GM12801 (cell line): ENCODE results near the gene GCG.

ENCODE experiments used
- TF ChIP-seq, protein P1 (sequence below): IDR thresholded peaks from one replicate; pipeline ENCODE4 v1.5.1; 2011; ENCODE audit warnings: control low read depth; ENCODE audit not compliant: insufficient read length; ENCODE audit errors: extremely low read depth

GCG gene

DNA sequence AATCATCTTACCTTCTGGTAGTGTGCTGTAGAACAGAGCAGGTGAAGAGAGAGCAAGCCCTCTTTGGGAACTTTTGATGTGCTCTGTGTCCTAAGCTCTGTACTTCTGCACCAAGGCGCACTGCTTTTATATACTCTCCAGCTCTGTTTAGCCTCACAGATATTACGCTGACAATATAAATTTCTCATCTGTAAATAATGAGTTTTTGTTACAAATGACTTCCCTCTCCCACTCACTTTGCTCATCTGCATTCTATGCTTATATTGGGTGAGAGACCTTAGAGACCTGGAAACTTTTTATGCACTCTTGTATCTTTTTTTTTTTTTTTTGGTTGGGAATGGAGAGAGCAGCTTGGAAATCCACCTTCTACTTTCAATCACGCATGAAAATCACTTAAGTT is at the start of gene GCG:
Gene GCG (minus strand): TSS at position 101 of the 400 bp plus-strand sequence. CDS start 3,069 bp downstream, outside the sequence.
- TF ChIP-seq, protein P1, sequence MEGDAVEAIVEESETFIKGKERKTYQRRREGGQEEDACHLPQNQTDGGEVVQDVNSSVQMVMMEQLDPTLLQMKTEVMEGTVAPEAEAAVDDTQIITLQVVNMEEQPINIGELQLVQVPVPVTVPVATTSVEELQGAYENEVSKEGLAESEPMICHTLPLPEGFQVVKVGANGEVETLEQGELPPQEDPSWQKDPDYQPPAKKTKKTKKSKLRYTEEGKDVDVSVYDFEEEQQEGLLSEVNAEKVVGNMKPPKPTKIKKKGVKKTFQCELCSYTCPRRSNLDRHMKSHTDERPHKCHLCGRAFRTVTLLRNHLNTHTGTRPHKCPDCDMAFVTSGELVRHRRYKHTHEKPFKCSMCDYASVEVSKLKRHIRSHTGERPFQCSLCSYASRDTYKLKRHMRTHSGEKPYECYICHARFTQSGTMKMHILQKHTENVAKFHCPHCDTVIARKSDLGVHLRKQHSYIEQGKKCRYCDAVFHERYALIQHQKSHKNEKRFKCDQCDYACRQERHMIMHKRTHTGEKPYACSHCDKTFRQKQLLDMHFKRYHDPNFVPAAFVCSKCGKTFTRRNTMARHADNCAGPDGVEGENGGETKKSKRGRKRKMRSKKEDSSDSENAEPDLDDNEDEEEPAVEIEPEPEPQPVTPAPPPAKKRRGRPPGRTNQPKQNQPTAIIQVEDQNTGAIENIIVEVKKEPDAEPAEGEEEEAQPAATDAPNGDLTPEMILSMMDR = no peak

DNA sequence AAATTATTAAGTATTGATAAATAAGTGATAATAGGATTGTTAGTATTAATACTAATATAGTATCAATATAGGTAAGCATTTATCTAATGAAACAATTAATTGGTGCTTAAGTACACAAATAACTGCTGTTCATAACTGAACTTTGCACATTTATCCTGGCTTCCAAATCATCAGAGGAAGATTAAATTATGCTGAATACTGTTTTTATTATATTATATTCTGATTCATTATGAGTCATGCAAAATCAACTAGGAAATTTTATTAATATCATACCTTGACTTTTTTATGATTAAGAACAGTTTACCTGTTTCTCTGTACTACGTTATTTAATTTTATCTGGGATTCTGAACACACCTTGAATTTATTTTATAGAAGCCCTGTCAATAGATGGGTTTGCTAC is 48.6 kb upstream of the GCG start:
- TF ChIP-seq, protein P1 = no peak

DNA sequence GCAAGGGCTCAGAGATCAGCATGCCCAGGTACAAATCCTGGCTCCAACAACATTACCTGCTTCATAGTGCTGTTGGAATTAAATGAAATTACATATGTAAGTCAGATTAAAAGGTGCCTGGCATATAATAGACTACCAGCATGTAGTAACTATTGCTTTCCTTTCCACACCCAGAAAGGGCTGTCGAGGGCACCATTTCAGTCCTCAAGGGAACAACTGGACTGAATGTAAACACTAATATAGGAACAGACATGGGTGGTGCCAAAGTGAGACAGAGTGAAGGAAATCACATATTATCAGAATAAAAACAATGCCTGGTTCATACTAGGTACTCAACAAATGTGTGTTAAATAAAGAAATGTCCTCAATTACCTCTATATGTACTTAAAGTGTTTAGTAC is 47.9 kb upstream of the GCG start:
- TF ChIP-seq, protein P1 = no peak

DNA sequence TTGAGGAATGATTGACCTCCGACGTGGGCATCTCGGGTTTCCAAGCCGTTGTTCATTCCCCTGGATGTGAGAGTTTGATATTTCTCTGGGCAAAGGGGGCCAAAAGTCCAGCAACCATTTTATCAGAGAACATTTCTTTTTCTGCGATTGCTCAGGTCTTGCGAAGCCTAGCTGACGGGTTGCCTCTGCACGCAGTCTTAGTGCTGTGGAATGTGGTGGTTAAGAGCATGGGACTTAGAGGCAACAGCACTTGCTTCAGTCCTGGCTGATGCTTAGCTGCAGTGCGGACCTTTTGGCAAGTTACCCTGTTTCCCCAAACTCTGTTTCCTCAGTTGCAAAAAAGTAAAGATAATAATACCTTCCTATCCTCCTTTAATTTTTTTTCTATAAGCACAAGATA is 46.2 kb upstream of the GCG start:
- TF ChIP-seq, protein P1 = no peak

DNA sequence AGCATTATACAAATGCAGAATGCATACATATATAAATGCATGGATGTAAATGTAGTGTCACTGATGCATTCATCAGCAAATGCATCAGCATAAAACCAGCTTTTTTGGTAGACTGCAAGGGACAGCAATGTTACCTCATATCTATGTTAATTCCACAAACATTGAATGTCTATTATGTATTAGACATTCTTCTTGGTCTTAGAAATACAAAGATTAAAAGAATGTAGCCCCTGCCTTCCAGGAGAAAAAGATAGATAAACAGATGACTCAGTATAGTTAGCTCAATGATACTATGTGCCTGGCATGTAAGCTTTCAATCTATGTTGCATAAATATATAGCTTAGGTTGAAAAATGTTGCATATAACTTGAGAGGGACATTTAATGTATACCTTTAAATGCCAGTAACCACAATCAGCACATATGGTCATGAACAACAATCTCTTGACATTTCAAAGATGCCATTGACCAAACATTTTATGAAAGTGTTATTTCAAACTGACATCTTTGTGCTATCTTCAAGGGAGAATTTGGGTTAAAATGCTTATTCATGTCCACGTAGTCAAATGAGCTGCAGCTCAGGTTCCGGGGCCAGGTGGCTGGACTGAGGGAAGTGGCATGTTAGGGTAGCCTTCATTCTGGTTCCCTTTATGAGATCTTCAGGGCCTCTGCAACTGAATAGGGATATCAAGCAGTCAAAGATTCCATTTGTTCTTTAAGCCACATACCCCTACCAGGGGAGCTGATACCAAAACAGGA is 45.2 kb upstream of the GCG start:
- TF ChIP-seq, protein P1 = no peak

DNA sequence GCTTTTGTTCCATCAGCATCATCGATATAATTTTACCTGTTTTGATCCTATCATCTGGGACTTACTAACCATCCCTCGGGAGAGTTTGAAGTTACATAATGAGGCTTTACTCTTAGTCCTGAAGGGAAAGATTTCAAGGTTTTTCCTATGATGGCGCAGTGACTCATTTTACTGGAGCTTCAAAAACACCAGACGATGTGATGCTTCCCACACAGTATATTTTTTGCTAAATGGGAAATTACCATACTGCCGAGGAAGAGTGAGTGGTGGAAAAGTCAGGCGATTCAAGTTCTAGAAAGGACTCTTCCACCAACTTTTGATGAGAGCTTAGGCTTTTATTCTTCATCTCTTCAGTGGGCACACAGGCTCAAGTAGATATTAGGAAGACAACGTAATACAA is 44.6 kb upstream of the GCG start:
- TF ChIP-seq, protein P1 = no peak

DNA sequence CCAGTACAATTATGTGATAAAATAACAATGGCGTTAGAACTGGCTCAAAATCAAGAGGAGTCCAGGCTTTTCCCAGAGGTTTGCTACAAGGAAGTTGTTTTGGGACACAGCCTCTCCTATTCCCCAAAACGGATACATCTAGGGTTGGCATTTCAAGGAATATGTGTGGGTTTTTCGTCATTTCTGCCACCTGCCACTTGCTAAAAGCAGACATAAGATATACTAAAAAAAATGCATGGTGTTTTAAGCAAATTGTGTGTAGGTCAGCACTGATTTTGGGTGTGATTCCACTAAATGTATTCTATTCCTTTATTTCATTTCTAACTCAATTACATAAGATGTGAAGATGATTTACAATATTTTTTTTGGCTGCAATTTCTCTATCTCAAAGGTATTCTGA is 36.4 kb upstream of the GCG start:
- TF ChIP-seq, protein P1 = no peak
